WTC11 (cell line): Measurements from ENCODE around the gene ZNF684. TPM values are rescaled to one million over a fixed set of nuclear protein-coding genes. Genes with fewer than 3 reads are reported as not detected.

Source experiments
- ATAC-seq: fragments of 200-7000 bp; cut with Tn5 transposase; 2 replicates; pipeline ENCODE4 v1.10.0; 2021; ENCODE audit warnings: mild to moderate bottlenecking, moderate library complexity
- CTCF ChIA-PET: fragments of 300-600 bp; sonication (Branson Sonifier 250); formaldehyde crosslinking; loops from one replicate; lab custom pipeline; 2021; ENCODE audit warnings: antibody characterized with exemption; lab: Charles Lee
- POLR2A ChIA-PET: fragments of 350-600 bp; sonication (Branson Sonifier 250); formaldehyde crosslinking; loops from one replicate; lab custom pipeline; 2021; ENCODE audit warnings: antibody characterized with exemption; lab: Charles Lee
- DNase-seq: peaks from one replicate; pipeline ENCODE4 v3.0.0; 2021; ENCODE audit warnings: low spot score
- H3K27ac Mint-ChIP-seq: 2 replicates; pipeline ENCODE4 v1.8.0; 2021; ENCODE audit warnings: mixed read lengths
- H3K27me3 Mint-ChIP-seq: 2 replicates; pipeline ENCODE4 v1.8.0; 2021; ENCODE audit warnings: low read depth, mild to moderate bottlenecking, moderate library complexity, mixed read lengths
- H3K36me3 Mint-ChIP-seq: 2 replicates; pipeline ENCODE4 v1.8.0; 2021; ENCODE audit warnings: mixed read lengths
- H3K4me1 Mint-ChIP-seq: 2 replicates; pipeline ENCODE4 v1.8.0; 2022; ENCODE audit warnings: mixed read lengths
- H3K4me3 Mint-ChIP-seq: 2 replicates; pipeline ENCODE4 v1.8.0; 2021; ENCODE audit warnings: mild to moderate bottlenecking, moderate library complexity, mixed read lengths
- H3K9me3 Mint-ChIP-seq: 2 replicates; pipeline ENCODE4 v1.8.0; 2021; ENCODE audit warnings: mixed read lengths
- MXD4 ChIP-seq: fragments of 250-450 bp; sonication (Bioruptor Pico); IDR thresholded peaks from 2 replicates; pipeline ENCODE4 v1.8.0; 2021; ENCODE audit warnings: mild to moderate bottlenecking, moderate library complexity, borderline replicate concordance
- TCF7 ChIP-seq: sonication (generic); formaldehyde crosslinking; IDR thresholded peaks from 2 replicates; pipeline ENCODE4 v1.8.0; 2022; ENCODE audit warnings: mild to moderate bottlenecking, low read depth, missing genetic modification reagents, moderate library complexity
- ZNF121 ChIP-seq: sonication (generic); formaldehyde crosslinking; IDR thresholded peaks from 2 replicates; pipeline ENCODE4 v1.8.0; 2023; ENCODE audit warnings: missing genetic modification reagents
- ZNF138 ChIP-seq: sonication (generic); formaldehyde crosslinking; conservative IDR thresholded peaks from 2 replicates; pipeline ENCODE4 v1.8.1; 2022; ENCODE audit warnings: mild to moderate bottlenecking, moderate library complexity, missing genetic modification reagents
- ZNF232 ChIP-seq: sonication (generic); formaldehyde crosslinking; IDR thresholded peaks from 2 replicates; pipeline ENCODE4 v1.8.0; 2022; ENCODE audit warnings: mild to moderate bottlenecking, missing genetic modification reagents
- ZNF317 ChIP-seq: sonication (generic); formaldehyde crosslinking; IDR thresholded peaks from 2 replicates; pipeline ENCODE4 v1.8.1; 2023; ENCODE audit warnings: low read depth, mild to moderate bottlenecking, moderate library complexity, missing genetic modification reagents, borderline replicate concordance
- total RNA-seq: library from RNA; stranded (reverse); gene quantifications from 3 replicates; pipeline ENCODE4 v1.2.3, GENCODE V29; 2021
- TF ChIP-seq, protein P1 (sequence below): fragments of 250-450 bp; sonication (Bioruptor Pico); IDR thresholded peaks from 2 replicates; pipeline ENCODE4 v1.8.0; 2021; ENCODE audit warnings: mild to moderate bottlenecking
- TF ChIP-seq, protein P2 (sequence below): sonication (generic); formaldehyde crosslinking; IDR thresholded peaks from 2 replicates; pipeline ENCODE4 v1.8.1; 2023; ENCODE audit warnings: mild to moderate bottlenecking, missing genetic modification reagents
- TF ChIP-seq, protein P3 (sequence below): fragments of 250-450 bp; sonication (Bioruptor Pico); IDR thresholded peaks from 2 replicates; pipeline ENCODE4 v2.1.2; 2022; ENCODE audit warnings: mild to moderate bottlenecking, moderate library complexity
- TF ChIP-seq, protein P4 (sequence below): fragments of 250-450 bp; sonication (Bioruptor Pico); IDR thresholded peaks from 2 replicates; pipeline ENCODE4 v1.9.0; 2021; ENCODE audit warnings: mild to moderate bottlenecking
- TF ChIP-seq, protein P5 (sequence below): sonication (generic); formaldehyde crosslinking; IDR thresholded peaks from 2 replicates; pipeline ENCODE4 v1.8.1; 2023; ENCODE audit warnings: mild to moderate bottlenecking, missing genetic modification reagents, moderate library complexity
- TF ChIP-seq, protein P6 (sequence below): fragments of 250-450 bp; sonication (Bioruptor Pico); IDR thresholded peaks from 2 replicates; pipeline ENCODE4 v1.9.0; 2021; ENCODE audit warnings: mild to moderate bottlenecking, borderline replicate concordance
- TF ChIP-seq, protein P7 (sequence below): fragments of 250-450 bp; sonication (Bioruptor Pico); IDR thresholded peaks from 2 replicates; pipeline ENCODE4 v1.9.0; 2021; ENCODE audit warnings: mild to moderate bottlenecking
- TF ChIP-seq, protein P8 (sequence below): sonication (generic); formaldehyde crosslinking; IDR thresholded peaks from 2 replicates; pipeline ENCODE4 v1.8.0; 2022; ENCODE audit warnings: mild to moderate bottlenecking, missing genetic modification reagents
- TF ChIP-seq, protein P9 (sequence below): sonication (generic); formaldehyde crosslinking; IDR thresholded peaks from 2 replicates; pipeline ENCODE4 v1.8.1; 2023; ENCODE audit warnings: mild to moderate bottlenecking, moderate library complexity, missing genetic modification reagents
- TF ChIP-seq, protein P10 (sequence below): sonication (generic); formaldehyde crosslinking; IDR thresholded peaks from 2 replicates; pipeline ENCODE4 v1.8.0; 2022; ENCODE audit warnings: mild to moderate bottlenecking, missing genetic modification reagents

Gene ZNF684
- total RNA-seq, 1 experiment from 2014 or later: 9.8 TPM

DNA sequence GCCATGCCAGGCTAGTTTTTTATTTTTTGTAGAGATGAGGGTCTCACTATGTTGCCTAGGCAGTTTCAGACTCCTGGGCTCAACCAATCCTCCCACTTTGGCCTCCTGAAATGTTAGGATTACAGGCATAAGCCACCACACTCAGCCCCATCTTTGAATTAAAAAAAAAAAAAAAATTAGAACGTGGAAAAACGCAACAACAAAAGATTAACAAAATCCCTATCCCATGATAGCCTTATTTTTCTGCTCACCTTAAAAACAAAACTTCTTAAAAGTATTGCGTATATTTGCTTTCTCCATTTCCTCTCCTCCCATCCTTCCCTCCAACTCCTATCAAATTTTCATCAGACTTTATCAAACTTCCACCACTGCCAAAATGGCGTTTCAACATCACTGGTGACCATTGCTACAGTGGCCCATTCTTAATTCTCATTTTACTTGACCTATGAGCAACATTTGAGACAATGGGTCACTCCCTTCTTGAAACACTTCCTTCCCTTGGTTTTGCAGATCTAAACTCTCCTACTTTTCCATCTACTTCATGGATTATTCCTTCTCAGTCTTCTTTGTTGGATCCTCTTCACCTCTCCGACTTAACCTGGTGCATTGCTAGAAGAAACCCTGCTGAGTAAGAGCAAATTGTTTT, 579 bp upstream of the ZNF684 start (continued):
- TF ChIP-seq, protein P1, sequence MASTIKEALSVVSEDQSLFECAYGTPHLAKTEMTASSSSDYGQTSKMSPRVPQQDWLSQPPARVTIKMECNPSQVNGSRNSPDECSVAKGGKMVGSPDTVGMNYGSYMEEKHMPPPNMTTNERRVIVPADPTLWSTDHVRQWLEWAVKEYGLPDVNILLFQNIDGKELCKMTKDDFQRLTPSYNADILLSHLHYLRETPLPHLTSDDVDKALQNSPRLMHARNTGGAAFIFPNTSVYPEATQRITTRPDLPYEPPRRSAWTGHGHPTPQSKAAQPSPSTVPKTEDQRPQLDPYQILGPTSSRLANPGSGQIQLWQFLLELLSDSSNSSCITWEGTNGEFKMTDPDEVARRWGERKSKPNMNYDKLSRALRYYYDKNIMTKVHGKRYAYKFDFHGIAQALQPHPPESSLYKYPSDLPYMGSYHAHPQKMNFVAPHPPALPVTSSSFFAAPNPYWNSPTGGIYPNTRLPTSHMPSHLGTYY (CRISPR knock-in tag): no peak
- no peak for TF ChIP-seq ZNF317
- TF ChIP-seq, protein P2, sequence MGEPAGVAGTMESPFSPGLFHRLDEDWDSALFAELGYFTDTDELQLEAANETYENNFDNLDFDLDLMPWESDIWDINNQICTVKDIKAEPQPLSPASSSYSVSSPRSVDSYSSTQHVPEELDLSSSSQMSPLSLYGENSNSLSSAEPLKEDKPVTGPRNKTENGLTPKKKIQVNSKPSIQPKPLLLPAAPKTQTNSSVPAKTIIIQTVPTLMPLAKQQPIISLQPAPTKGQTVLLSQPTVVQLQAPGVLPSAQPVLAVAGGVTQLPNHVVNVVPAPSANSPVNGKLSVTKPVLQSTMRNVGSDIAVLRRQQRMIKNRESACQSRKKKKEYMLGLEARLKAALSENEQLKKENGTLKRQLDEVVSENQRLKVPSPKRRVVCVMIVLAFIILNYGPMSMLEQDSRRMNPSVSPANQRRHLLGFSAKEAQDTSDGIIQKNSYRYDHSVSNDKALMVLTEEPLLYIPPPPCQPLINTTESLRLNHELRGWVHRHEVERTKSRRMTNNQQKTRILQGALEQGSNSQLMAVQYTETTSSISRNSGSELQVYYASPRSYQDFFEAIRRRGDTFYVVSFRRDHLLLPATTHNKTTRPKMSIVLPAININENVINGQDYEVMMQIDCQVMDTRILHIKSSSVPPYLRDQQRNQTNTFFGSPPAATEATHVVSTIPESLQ (CRISPR knock-in tag): no peak
- TF ChIP-seq ZNF232 (CRISPR knock-in tag): no peak
- TF ChIP-seq TCF7: no peak
- TF ChIP-seq, protein P3, sequence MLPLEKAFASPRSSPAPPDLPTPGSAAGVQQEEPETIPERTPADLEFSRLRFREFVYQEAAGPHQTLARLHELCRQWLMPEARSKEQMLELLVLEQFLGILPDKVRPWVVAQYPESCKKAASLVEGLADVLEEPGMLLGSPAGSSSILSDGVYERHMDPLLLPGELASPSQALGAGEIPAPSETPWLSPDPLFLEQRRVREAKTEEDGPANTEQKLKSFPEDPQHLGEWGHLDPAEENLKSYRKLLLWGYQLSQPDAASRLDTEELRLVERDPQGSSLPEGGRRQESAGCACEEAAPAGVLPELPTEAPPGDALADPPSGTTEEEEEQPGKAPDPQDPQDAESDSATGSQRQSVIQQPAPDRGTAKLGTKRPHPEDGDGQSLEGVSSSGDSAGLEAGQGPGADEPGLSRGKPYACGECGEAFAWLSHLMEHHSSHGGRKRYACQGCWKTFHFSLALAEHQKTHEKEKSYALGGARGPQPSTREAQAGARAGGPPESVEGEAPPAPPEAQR (CRISPR knock-in tag): no peak

DNA sequence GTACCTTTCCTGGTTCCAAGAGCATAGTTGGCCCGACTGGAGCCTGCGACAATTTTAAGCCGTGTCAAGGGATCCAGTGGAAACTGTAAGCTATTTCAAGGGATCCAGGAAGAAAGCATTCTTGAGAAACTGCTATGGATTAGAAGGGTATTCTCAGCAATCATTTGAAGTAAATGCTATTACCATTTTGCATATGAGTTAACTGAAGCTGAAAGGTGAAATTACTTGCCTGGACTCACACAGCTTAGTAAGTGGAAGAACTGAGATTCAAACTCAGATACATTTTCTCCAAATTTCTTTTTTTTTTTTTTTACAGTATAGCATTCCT, 589 bp downstream of the ZNF684 start:
- ATAC-seq (no peak), DNase-seq (no peak)
- Mint-ChIP-seq H3K36me3 (peaks cover 14% of the 10 kb centered on the region), H3K4me3 (peak overlapping the region; percentile 97), H3K9me3 (no peaks in the 10 kb centered on the region), H3K27ac (peak overlapping the region; percentile 94), H3K4me1 (peaks cover 12% of the 10 kb centered on the region), H3K27me3 (peaks cover 10% of the 10 kb centered on the region)
- ChIA-PET POLR2A (interaction anchor here (0.6 to 1.6 kb wide), 6 partner anchors 12 to 159 kb away, joined by 3 to 4 read pairs (median 3); partner anchors contain the start of genes EXO5, NFYC and ZFP69), CTCF (interaction anchor here (0.6 to 2.4 kb wide), 20 partner anchors 9 to 445 kb away, joined by 3 to 15 read pairs (median 4); partner anchors contain the start of genes EXO5 and ZFP69B)
- TF ChIP-seq MXD4 (no peak), TCF7 (no peak), ZNF121 (CRISPR knock-in tag) (no peak), ZNF138 (no peak)
- TF ChIP-seq, protein P4, sequence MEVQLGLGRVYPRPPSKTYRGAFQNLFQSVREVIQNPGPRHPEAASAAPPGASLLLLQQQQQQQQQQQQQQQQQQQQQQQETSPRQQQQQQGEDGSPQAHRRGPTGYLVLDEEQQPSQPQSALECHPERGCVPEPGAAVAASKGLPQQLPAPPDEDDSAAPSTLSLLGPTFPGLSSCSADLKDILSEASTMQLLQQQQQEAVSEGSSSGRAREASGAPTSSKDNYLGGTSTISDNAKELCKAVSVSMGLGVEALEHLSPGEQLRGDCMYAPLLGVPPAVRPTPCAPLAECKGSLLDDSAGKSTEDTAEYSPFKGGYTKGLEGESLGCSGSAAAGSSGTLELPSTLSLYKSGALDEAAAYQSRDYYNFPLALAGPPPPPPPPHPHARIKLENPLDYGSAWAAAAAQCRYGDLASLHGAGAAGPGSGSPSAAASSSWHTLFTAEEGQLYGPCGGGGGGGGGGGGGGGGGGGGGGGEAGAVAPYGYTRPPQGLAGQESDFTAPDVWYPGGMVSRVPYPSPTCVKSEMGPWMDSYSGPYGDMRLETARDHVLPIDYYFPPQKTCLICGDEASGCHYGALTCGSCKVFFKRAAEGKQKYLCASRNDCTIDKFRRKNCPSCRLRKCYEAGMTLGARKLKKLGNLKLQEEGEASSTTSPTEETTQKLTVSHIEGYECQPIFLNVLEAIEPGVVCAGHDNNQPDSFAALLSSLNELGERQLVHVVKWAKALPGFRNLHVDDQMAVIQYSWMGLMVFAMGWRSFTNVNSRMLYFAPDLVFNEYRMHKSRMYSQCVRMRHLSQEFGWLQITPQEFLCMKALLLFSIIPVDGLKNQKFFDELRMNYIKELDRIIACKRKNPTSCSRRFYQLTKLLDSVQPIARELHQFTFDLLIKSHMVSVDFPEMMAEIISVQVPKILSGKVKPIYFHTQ: no peak
- TF ChIP-seq, protein P5, sequence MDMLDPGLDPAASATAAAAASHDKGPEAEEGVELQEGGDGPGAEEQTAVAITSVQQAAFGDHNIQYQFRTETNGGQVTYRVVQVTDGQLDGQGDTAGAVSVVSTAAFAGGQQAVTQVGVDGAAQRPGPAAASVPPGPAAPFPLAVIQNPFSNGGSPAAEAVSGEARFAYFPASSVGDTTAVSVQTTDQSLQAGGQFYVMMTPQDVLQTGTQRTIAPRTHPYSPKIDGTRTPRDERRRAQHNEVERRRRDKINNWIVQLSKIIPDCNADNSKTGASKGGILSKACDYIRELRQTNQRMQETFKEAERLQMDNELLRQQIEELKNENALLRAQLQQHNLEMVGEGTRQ (CRISPR knock-in tag): no peak
- TF ChIP-seq, protein P6, sequence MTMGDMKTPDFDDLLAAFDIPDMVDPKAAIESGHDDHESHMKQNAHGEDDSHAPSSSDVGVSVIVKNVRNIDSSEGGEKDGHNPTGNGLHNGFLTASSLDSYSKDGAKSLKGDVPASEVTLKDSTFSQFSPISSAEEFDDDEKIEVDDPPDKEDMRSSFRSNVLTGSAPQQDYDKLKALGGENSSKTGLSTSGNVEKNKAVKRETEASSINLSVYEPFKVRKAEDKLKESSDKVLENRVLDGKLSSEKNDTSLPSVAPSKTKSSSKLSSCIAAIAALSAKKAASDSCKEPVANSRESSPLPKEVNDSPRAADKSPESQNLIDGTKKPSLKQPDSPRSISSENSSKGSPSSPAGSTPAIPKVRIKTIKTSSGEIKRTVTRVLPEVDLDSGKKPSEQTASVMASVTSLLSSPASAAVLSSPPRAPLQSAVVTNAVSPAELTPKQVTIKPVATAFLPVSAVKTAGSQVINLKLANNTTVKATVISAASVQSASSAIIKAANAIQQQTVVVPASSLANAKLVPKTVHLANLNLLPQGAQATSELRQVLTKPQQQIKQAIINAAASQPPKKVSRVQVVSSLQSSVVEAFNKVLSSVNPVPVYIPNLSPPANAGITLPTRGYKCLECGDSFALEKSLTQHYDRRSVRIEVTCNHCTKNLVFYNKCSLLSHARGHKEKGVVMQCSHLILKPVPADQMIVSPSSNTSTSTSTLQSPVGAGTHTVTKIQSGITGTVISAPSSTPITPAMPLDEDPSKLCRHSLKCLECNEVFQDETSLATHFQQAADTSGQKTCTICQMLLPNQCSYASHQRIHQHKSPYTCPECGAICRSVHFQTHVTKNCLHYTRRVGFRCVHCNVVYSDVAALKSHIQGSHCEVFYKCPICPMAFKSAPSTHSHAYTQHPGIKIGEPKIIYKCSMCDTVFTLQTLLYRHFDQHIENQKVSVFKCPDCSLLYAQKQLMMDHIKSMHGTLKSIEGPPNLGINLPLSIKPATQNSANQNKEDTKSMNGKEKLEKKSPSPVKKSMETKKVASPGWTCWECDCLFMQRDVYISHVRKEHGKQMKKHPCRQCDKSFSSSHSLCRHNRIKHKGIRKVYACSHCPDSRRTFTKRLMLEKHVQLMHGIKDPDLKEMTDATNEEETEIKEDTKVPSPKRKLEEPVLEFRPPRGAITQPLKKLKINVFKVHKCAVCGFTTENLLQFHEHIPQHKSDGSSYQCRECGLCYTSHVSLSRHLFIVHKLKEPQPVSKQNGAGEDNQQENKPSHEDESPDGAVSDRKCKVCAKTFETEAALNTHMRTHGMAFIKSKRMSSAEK (CRISPR knock-in tag): no peak
- TF ChIP-seq, protein P7, sequence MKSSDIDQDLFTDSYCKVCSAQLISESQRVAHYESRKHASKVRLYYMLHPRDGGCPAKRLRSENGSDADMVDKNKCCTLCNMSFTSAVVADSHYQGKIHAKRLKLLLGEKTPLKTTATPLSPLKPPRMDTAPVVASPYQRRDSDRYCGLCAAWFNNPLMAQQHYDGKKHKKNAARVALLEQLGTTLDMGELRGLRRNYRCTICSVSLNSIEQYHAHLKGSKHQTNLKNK (CRISPR knock-in tag): no peak
- TF ChIP-seq, protein P8, sequence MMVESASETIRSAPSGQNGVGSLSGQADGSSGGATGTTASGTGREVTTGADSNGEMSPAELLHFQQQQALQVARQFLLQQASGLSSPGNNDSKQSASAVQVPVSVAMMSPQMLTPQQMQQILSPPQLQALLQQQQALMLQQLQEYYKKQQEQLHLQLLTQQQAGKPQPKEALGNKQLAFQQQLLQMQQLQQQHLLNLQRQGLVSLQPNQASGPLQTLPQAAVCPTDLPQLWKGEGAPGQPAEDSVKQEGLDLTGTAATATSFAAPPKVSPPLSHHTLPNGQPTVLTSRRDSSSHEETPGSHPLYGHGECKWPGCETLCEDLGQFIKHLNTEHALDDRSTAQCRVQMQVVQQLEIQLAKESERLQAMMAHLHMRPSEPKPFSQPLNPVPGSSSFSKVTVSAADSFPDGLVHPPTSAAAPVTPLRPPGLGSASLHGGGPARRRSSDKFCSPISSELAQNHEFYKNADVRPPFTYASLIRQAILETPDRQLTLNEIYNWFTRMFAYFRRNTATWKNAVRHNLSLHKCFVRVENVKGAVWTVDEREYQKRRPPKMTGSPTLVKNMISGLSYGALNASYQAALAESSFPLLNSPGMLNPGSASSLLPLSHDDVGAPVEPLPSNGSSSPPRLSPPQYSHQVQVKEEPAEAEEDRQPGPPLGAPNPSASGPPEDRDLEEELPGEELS (CRISPR knock-in tag): no peak
- TF ChIP-seq, protein P9, sequence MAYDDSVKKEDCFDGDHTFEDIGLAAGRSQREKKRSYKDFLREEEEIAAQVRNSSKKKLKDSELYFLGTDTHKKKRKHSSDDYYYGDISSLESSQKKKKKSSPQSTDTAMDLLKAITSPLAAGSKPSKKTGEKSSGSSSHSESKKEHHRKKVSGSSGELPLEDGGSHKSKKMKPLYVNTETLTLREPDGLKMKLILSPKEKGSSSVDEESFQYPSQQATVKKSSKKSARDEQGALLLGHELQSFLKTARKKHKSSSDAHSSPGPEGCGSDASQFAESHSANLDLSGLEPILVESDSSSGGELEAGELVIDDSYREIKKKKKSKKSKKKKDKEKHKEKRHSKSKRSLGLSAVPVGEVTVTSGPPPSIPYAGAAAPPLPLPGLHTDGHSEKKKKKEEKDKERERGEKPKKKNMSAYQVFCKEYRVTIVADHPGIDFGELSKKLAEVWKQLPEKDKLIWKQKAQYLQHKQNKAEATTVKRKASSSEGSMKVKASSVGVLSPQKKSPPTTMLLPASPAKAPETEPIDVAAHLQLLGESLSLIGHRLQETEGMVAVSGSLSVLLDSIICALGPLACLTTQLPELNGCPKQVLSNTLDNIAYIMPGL (CRISPR knock-in tag): no peak
- TF ChIP-seq, protein P10, sequence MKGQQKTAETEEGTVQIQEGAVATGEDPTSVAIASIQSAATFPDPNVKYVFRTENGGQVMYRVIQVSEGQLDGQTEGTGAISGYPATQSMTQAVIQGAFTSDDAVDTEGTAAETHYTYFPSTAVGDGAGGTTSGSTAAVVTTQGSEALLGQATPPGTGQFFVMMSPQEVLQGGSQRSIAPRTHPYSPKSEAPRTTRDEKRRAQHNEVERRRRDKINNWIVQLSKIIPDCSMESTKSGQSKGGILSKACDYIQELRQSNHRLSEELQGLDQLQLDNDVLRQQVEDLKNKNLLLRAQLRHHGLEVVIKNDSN (CRISPR knock-in tag): no peak
